MM.1S (cell line): ENCODE measurements around the gene NDNF.

Experiments used
- EZH2 ChIP-seq: fragments of 300-600 bp; sonication (generic); optimal IDR thresholded peaks from 2 replicates; pipeline ENCODE3; 2017; ENCODE audit warnings: low read depth, mild to moderate bottlenecking, antibody characterized with exemption, low read length, mixed read lengths
- EZH2phosphoT487 ChIP-seq: fragments of 300-600 bp; sonication (generic); IDR thresholded peaks from 2 replicates; pipeline ENCODE4 v1.6.1; 2018; ENCODE audit warnings: antibody characterized with exemption, low read length
- TF ChIP-seq, protein P1 (sequence below): fragments of 300-600 bp; sonication (generic); IDR thresholded peaks from 2 replicates; pipeline ENCODE4 v1.5.1; 2016; ENCODE audit warnings: antibody characterized with exemption, low read length, mixed read lengths

- TF ChIP-seq, protein P1, sequence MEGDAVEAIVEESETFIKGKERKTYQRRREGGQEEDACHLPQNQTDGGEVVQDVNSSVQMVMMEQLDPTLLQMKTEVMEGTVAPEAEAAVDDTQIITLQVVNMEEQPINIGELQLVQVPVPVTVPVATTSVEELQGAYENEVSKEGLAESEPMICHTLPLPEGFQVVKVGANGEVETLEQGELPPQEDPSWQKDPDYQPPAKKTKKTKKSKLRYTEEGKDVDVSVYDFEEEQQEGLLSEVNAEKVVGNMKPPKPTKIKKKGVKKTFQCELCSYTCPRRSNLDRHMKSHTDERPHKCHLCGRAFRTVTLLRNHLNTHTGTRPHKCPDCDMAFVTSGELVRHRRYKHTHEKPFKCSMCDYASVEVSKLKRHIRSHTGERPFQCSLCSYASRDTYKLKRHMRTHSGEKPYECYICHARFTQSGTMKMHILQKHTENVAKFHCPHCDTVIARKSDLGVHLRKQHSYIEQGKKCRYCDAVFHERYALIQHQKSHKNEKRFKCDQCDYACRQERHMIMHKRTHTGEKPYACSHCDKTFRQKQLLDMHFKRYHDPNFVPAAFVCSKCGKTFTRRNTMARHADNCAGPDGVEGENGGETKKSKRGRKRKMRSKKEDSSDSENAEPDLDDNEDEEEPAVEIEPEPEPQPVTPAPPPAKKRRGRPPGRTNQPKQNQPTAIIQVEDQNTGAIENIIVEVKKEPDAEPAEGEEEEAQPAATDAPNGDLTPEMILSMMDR = no peak
- TF ChIP-seq EZH2 = no peak
- no peak for TF ChIP-seq EZH2phosphoT487
Measured at GRCh38 chr4:121114756-121115155, 42.4 kb upstream of the NDNF start.
